Peyer's patch (tissue), 4 donors: ENCODE data around the gene EPS8. TPM values are rescaled to one million over a fixed set of nuclear protein-coding genes. Genes with fewer than 3 reads are reported as not detected.

Source experiments
- DNase-seq, 3 donors: peaks; one replicate each; pipeline ENCODE4 v3.0.0-alpha.2; 2017 to 2019
- H3K27ac ChIP-seq, 4 donors: fragments of 200-600 bp; sonication (generic); one replicate each; pipeline ENCODE4 v1.5.1; 2016 to 2019
- H3K27me3 ChIP-seq, 2 donors: fragments of 200-600 bp; sonication (generic); one replicate each; pipeline ENCODE4 v1.5.1; 2019
- H3K36me3 ChIP-seq, 3 donors: fragments of 200-600 bp; sonication (generic); one replicate each; pipeline ENCODE4 v1.5.1; 2016 to 2019
- H3K4me1 ChIP-seq, 4 donors: fragments of 200-600 bp; sonication (generic); one replicate each; pipeline ENCODE4 v1.5.1; 2016 to 2019
- H3K4me3 ChIP-seq, 4 donors: fragments of 200-600 bp; sonication (generic); 1 replicate in 3 of 4; 2 replicates in 1 of 4; pipeline ENCODE4 v1.5.1; 2016 to 2019; ENCODE audit warnings: mild to moderate bottlenecking in 1 of 4
- H3K9me3 ChIP-seq, 4 donors: fragments of 200-600 bp; sonication (generic); one replicate each; pipeline ENCODE4 v1.5.1; 2016 to 2019; ENCODE audit warnings: mild to moderate bottlenecking in 1 of 4
- CTCF ChIP-seq, 6 experiments: fragments of 450-650 bp in 4 of 6; fragments of 200-600 bp in 2 of 6; sonication (generic) in 1 of 6; IDR thresholded peaks; one replicate each; pipeline ENCODE4 v1.5.1; 2017 to 2019; ENCODE audit warnings: antibody characterized with exemption in 6 of 6, mild to moderate bottlenecking in 3 of 6, moderate library complexity in 1 of 6
- POLR2A ChIP-seq, 2 donors: fragments of 450-650 bp; IDR thresholded peaks; one replicate each; pipeline ENCODE4 v1.5.1; 2017; ENCODE audit warnings: antibody characterized with exemption in 2 of 2, mild to moderate bottlenecking in 2 of 2, moderate library complexity in 2 of 2
- total RNA-seq, 4 donors: library from RNA; depleted of rRNA; stranded (reverse); fragments of >200 nt; gene quantifications; one replicate each; pipeline ENCODE4 v1.1.0, GENCODE V29; 2016

Gene EPS8
- total RNA-seq, 4 donors from 2014 or later: 57.8 to 168 (median 129) TPM

GRCh38 chr12:15649347-15649746, 139.8 kb downstream of the EPS8 start:
- Histone ChIP-seq H3K4me3 (no peak overlapping the region), H3K27me3 (no peaks in the 10 kb centered on the region), H3K4me1 (no peaks in the 10 kb centered on the region), H3K27ac (no peak overlapping the region), H3K9me3 (no peaks in the 10 kb centered on the region), H3K36me3 (peaks cover 0 to 42% (median 0%) of the 10 kb centered on the region in 3 donors)
- TF ChIP-seq CTCF (IDR thresholded peaks at IDR 0.05) (no peak), POLR2A (IDR thresholded peaks at IDR 0.05) (no peak)
- DNase-seq: no peak

- Histone ChIP-seq H3K27me3 (no peaks in the 10 kb centered on the region), H3K36me3 (peaks cover 0 to 41% (median 0%) of the 10 kb centered on the region in 3 donors), H3K27ac (no peak overlapping the region), H3K4me1 (no peaks in the 10 kb centered on the region), H3K9me3 (no peaks in the 10 kb centered on the region), H3K4me3 (no peak overlapping the region)
- TF ChIP-seq POLR2A (IDR thresholded peaks at IDR 0.05) (no peak), CTCF (IDR thresholded peaks at IDR 0.05) (no peak)
- no peak for DNase-seq
Observed at GRCh38 chr12:15648558-15648957, 140.6 kb downstream of the EPS8 start.

- Histone ChIP-seq H3K9me3 (no peaks in the 10 kb centered on the region), H3K27ac (no peak overlapping the region), H3K4me1 (no peaks in the 10 kb centered on the region), H3K27me3 (no peaks in the 10 kb centered on the region), H3K4me3 (no peak overlapping the region), H3K36me3 (peaks cover 0 to 35% (median 0%) of the 10 kb centered on the region in 3 donors)
- no peak for DNase-seq
- TF ChIP-seq CTCF (IDR thresholded peaks at IDR 0.05) (no peak), POLR2A (IDR thresholded peaks at IDR 0.05) (no peak)
Observed at GRCh38 chr12:15646581-15646980, 142.6 kb downstream of the EPS8 start.

- Histone ChIP-seq H3K4me1 (no peaks in the 10 kb centered on the region), H3K27ac (no peak overlapping the region), H3K9me3 (no peaks in the 10 kb centered on the region), H3K27me3 (no peaks in the 10 kb centered on the region), H3K4me3 (no peak overlapping the region), H3K36me3 (peaks cover 0 to 54% (median 0%) of the 10 kb centered on the region in 3 donors)
- no peak for DNase-seq
- TF ChIP-seq CTCF (IDR thresholded peaks at IDR 0.05): no peak
- TF ChIP-seq POLR2A (IDR thresholded peaks at IDR 0.05): no peak
Observed at GRCh38 chr12:15644700-15645099, 144.5 kb downstream of the EPS8 start.

- Histone ChIP-seq H3K36me3 (peaks cover 0 to 28% (median 0%) of the 10 kb centered on the region in 3 donors), H3K27ac (no peak overlapping the region), H3K9me3 (no peaks in the 10 kb centered on the region), H3K27me3 (no peaks in the 10 kb centered on the region), H3K4me3 (no peak overlapping the region), H3K4me1 (no peaks in the 10 kb centered on the region)
- TF ChIP-seq CTCF (IDR thresholded peaks at IDR 0.05) (no peak), POLR2A (IDR thresholded peaks at IDR 0.05) (no peak)
- no peak for DNase-seq
Observed at GRCh38 chr12:15638231-15638630, 151.0 kb downstream of the EPS8 start.
